Dedifferentiated amniotic fluid mesenchymal stem cell (primary cell): ENCODE measurements around the gene ELFN2.
"Not testable (repeated sequence)": the region's sequence is repeated elsewhere in the genome, so short reads cannot be mapped to it uniquely, and the experiment has no call there.

Source experiments
- DNase-seq: peaks from one replicate; pipeline ENCODE4 v3.0.0-alpha.2; 2016; ENCODE audit errors: extremely low spot score

The ELFN2 gene, protein sequence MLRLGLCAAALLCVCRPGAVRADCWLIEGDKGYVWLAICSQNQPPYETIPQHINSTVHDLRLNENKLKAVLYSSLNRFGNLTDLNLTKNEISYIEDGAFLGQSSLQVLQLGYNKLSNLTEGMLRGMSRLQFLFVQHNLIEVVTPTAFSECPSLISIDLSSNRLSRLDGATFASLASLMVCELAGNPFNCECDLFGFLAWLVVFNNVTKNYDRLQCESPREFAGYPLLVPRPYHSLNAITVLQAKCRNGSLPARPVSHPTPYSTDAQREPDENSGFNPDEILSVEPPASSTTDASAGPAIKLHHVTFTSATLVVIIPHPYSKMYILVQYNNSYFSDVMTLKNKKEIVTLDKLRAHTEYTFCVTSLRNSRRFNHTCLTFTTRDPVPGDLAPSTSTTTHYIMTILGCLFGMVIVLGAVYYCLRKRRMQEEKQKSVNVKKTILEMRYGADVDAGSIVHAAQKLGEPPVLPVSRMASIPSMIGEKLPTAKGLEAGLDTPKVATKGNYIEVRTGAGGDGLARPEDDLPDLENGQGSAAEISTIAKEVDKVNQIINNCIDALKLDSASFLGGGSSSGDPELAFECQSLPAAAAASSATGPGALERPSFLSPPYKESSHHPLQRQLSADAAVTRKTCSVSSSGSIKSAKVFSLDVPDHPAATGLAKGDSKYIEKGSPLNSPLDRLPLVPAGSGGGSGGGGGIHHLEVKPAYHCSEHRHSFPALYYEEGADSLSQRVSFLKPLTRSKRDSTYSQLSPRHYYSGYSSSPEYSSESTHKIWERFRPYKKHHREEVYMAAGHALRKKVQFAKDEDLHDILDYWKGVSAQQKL

GRCh38 chr22:37427135-37427710 is at the start of gene ELFN2:
Gene ELFN2, minus strand, starts transcription at chr22:37427479. Its CDS starts 51,945 bp downstream, at chr22:37375534.
- DNase-seq: no peak

- DNase-seq: no peak
Measured at GRCh38 chr22:37476389-37477329, 49.4 kb upstream of the ELFN2 start.

DNA sequence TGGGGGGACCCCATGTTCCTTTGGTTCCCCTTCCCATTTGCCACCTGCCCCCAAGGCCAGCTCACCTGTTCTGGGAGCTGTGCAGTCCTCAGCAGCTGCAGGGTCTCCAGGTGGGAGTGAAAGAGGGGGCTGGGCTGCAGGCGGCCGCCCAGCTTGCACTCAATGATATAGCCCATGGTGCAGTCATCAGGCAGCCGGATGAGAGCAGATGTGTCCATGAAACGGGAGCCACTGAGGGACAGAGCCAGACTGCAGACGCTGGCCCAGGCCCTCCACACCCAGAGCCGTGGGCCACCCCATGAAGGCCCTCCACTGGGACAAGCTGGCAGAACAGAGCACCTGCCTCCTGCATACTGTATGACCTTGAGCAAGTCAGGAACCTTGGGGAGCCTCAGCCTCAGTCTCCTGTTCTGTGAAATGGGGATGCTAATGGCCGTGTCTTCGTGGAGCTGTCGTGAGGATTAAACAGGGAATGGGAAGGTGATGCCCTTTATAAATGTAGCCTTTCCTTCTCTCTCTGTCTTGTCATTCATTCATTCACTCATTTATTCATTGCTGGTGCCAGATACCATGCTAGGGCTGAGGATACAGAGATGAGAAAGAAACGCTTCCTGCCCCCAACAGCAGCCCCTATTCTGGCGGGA is 47.3 kb upstream of the ELFN2 start:
- DNase-seq: no peak

- no peak for DNase-seq
Measured at GRCh38 chr22:37473437-37473946, 46.2 kb upstream of the ELFN2 start.

DNA sequence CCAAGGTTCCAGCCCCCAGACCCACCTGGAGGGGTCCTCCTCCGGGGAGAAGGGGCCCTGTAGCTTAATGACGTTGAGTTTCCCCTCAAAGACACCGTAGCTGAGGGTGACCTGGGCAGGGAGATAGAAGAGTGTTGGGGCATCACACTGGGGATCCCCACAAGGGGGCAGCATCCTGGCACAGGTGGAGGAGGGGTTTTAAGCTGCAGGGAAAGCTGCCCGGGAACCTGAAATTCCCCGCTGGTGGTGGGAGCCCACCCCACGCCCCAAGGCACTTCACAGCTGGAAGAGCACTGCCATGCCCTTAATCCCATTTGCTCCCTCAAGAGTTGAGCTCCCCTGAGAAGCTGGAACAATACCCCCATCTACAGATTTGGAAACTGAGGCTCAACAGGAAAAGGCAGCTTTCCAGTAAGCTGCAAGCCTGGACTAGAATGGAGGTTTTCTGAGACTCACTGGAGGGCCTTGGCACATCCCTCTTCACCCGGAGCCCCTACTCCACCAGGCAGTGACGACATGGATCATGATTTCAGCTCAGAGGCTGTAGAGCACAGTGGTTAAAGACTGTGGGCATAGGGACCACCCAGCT is 45.2 kb upstream of the ELFN2 start:
- no peak for DNase-seq

GRCh38 chr22:37471727-37472417 is 44.6 kb upstream of the ELFN2 start:
- DNase-seq: no peak

DNA sequence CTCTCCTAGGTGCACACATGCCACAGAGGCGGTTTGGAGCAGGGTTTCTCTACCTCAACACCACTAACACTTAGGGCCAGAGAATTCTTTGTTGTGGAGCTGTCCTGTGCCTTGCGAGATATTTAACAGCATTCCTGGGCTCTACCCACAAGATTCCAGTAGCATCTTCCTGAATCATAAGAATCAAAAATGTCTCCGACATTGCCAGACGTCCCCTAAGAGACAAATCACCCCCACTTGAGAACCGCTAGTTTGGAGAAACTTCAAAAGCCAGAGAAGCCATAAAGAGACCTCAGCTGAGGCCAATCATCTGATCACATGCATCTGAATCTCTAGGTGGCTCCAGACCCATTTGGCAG is 42.8 kb upstream of the ELFN2 start:
- no peak for DNase-seq

DNA sequence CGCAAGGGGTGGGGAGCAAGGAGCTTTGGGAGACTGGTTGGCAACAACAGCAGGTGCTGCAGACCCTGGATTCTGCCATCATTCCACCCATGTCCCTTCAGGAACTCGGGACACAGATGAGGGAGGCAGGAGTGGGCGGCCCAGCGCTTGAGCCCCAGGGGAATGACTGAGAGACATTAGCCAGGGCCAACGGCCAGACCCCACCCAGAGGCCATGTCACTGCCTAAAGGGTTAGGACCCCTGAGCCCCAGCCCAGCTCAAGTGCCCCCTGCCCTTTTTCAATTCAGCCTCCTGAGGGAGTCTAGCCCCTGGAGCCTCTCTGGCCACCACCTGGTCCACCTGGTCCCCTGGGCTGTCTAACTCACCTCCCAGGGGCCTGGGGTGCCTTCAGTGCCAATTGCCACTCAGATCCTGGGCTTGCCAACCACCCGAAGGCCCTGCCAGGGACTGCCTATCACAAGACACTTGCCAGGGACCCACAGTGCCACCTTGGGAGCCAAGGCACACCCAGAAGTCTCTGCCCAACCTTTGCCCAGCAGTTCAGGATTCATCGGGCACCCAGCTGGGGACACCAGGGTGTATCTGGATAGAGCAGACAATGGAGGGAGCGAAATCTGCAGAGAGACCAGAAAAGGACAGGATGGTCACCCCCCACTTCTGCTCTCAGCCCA is 42.3 kb upstream of the ELFN2 start:
- no peak for DNase-seq

GRCh38 chr22:37468201-37468695 is 41.0 kb upstream of the ELFN2 start:
- not testable (repeated sequence) for DNase-seq

- DNase-seq: no peak
Measured at GRCh38 chr22:37467391-37467955, 40.2 kb upstream of the ELFN2 start.

DNA sequence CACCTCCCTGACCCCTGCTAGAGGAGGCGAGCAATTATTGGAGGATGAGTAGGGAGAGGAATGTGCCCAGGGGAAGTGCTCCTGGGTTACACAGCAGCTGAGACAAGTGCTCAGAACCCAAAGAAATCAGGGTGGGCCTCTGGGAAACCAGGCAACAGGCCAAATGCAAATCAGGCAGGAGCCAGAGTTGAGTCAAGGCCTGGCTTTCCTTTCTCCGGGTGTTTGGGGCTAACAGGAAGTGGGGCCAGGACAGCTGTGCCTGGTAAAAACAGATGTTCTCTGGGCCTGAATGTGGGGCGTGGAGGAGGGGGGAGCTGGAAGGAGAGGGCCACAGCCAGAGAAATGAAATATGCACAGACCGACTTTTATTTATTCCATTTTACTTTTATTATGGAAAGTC is 36.9 kb upstream of the ELFN2 start:
- DNase-seq: no peak

DNA sequence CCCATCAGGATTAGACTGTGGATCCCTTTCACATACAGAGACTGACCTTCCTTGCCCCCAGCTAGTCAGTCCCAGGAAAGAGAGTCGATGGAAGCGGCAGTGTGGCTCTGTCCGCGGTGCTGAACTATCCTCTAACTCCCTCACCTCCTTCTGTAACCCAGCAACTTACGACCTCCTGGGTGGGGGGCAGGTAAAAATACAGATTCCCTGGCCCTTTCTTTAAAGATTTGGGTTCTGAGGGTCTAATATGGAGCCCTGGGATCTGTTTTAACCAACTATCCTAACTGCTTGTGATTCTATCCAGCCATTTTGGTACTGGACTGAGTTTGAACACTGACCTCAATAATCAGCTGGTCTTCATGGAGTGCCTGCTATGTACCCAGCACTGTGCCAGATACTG is 35.7 kb upstream of the ELFN2 start:
- DNase-seq: no peak

DNA sequence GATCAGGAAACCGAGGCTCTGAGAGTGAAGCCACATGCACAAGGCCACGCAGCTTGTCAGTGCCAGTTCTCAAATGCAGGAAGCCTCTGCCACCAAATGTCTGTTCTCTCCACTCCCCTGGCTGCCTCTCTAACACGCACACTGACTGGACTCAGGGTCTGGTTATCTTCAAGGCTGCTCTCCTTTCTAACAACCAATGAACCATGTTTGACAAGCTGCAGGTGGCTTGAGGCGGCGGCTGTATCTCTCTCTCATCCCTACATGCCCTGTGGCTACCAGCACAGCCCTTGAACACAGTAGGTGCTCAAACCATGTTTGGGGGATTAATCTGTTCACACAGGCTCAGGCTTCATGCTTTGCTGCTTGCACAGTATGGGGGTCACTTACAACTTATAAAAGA is 35.2 kb upstream of the ELFN2 start:
- DNase-seq: no peak

- no peak for DNase-seq
Measured at GRCh38 chr22:37461961-37462360, 34.7 kb upstream of the ELFN2 start.

GRCh38 chr22:37460684-37461083 is 33.4 kb upstream of the ELFN2 start:
- no peak for DNase-seq

DNA sequence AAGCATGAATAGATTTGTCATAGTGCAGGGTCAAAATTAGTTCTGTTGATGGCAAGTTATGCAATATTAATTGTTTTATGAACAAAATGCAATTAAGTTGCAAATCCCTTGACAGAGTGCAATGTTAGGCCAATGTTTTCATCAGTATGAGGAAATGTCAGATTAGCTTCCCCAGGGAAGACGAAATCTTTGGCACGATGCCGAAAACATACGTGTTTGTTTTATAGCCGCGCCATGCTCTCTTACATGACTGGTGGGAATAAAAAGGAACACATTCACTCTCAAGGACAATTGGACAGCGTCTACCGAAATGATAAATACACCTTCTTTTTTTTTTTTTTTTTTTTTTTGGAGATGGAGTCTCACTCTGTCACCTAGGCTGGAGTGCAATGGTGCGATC is 31.9 kb upstream of the ELFN2 start:
- no peak for DNase-seq

DNA sequence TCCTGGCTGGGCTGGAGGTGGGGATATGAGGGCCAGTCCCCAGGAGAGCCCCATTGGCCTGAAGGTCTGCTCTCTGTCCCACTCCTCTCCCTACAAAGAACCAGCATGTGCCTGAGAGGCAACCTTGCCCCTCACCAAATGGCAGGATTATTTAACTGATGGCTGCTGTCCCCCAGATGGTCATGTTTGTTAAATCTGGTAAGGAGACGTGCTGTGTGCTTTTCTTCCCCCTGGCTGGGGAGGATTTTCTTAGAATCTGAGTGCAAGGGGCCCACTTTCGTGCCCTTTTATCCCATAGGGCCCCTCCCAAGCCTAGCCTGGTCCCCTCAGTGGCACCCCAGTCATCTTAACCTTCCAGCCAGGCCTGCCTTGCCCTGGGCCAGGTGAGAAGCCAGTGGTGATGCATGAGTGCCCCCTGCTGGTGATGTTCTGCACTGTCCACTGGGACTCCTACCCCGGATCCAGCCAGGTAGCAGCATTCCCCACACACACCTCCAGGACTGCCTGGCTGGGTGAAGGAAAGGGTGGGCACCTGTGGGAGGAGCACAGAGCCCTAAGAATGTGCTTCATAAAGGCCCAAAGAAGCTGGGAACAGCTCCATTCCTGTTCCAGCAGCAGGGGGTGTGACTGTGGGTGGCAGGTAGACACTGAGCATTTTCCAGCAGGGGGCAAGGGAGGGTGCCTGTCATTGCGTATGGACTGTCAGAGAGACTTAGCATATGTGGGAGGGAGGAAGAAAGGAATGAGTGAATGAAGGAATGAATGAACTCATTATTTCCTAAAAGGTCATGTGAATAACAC is 30.0 kb upstream of the ELFN2 start:
- DNase-seq: no peak

GRCh38 chr22:37456346-37456745 is 29.1 kb upstream of the ELFN2 start:
- DNase-seq: no peak
